ENCODE measurements around the gene PREX1.

The PREX1 gene

GRCh38 chr20:48748556-48748955 is 79.2 kb downstream of the PREX1 start:
- no peak for DNase-seq

- DNase-seq = no peak
Observed at GRCh38 chr20:48747840-48748414, 79.9 kb downstream of the PREX1 start.

- no peak for DNase-seq
Observed at GRCh38 chr20:48745330-48745729, 82.5 kb downstream of the PREX1 start.

- DNase-seq = no peak
Observed at GRCh38 chr20:48744515-48744914, 83.3 kb downstream of the PREX1 start.

GRCh38 chr20:48743807-48744206 is 84.0 kb downstream of the PREX1 start:
- no peak for DNase-seq

- DNase-seq = no peak
Observed at GRCh38 chr20:48742912-48743680, 84.7 kb downstream of the PREX1 start.

GRCh38 chr20:48742233-48742632 is 85.6 kb downstream of the PREX1 start:
- no peak for DNase-seq

- no peak for DNase-seq
Observed at GRCh38 chr20:48741669-48742068, 86.1 kb downstream of the PREX1 start.

GRCh38 chr20:48740712-48741111 is 87.1 kb downstream of the PREX1 start:
- DNase-seq = no peak

GRCh38 chr20:48740292-48740649 is 87.5 kb downstream of the PREX1 start:
- DNase-seq = no peak

GRCh38 chr20:48739395-48740291 is 88.2 kb downstream of the PREX1 start:
- DNase-seq = no peak

GRCh38 chr20:48738399-48739304 is 89.1 kb downstream of the PREX1 start:
- no peak for DNase-seq

GRCh38 chr20:48738094-48738398 is 89.8 kb downstream of the PREX1 start:
- no peak for DNase-seq

- DNase-seq = no peak
Observed at GRCh38 chr20:48737434-48738093, 90.2 kb downstream of the PREX1 start.

- DNase-seq = no peak
Observed at GRCh38 chr20:48736636-48737035, 91.2 kb downstream of the PREX1 start.

GRCh38 chr20:48736231-48736630 is 91.6 kb downstream of the PREX1 start:
- no peak for DNase-seq

GRCh38 chr20:48735112-48735511 is 92.7 kb downstream of the PREX1 start:
- no peak for DNase-seq

- DNase-seq = no peak
Observed at GRCh38 chr20:48734104-48734749, 93.6 kb downstream of the PREX1 start.

GRCh38 chr20:48733296-48733790 is 94.5 kb downstream of the PREX1 start:
- no peak for DNase-seq

GRCh38 chr20:48732081-48732829 is 95.5 kb downstream of the PREX1 start:
- no peak for DNase-seq

- no peak for DNase-seq
Observed at GRCh38 chr20:48731536-48731935, 96.3 kb downstream of the PREX1 start.
